AG10803 (cell line): ENCODE results near the gene DIAPH3.
"Not testable (repeated sequence)": the region's sequence is repeated elsewhere in the genome, so short reads cannot be mapped to it uniquely, and the experiment has no call there.

Source experiments
- DNase-seq: peaks from one replicate; pipeline ENCODE4 v3.0.0; 2010; ENCODE audit warnings: low read depth
- H3K4me3 ChIP-seq: 2 replicates; pipeline ENCODE4 v1.5.1; 2011; ENCODE audit warnings: mild to moderate bottlenecking, low read length, control low read depth
- TF ChIP-seq, protein P1 (sequence below): conservative IDR thresholded peaks from 2 replicates; pipeline ENCODE4 v1.5.1; 2011; ENCODE audit warnings: mild to moderate bottlenecking, low read length, control low read depth, inconsistent platforms

Gene DIAPH3

DNA sequence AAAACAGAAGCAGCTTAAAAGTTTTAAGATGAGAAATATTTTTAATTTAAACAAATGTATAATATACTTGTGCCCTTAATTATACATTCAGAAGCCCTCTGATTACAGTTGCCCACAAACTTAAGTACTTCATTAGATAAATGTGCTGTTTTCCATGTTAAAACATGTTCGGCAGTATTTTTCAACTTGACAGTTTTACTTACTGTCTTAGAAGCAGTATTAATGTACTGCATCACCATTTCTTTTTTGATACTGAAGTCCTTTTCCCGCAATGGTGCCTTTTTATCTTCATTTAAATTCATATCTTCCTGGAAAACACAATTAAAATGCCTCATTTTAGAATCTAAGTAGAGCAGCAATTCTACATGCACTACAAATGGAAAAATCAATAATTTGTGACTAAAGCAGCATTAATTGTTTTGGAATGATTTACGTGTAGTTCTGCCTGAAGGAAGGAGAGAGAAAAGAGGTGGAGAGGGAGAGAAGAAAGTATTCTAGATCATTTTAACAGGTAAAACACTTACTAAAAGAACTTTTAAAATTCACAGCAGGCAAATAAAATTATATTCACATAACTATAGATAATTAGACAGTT lies 70.2 kb downstream of the DIAPH3 start:
- TF ChIP-seq, protein P1, sequence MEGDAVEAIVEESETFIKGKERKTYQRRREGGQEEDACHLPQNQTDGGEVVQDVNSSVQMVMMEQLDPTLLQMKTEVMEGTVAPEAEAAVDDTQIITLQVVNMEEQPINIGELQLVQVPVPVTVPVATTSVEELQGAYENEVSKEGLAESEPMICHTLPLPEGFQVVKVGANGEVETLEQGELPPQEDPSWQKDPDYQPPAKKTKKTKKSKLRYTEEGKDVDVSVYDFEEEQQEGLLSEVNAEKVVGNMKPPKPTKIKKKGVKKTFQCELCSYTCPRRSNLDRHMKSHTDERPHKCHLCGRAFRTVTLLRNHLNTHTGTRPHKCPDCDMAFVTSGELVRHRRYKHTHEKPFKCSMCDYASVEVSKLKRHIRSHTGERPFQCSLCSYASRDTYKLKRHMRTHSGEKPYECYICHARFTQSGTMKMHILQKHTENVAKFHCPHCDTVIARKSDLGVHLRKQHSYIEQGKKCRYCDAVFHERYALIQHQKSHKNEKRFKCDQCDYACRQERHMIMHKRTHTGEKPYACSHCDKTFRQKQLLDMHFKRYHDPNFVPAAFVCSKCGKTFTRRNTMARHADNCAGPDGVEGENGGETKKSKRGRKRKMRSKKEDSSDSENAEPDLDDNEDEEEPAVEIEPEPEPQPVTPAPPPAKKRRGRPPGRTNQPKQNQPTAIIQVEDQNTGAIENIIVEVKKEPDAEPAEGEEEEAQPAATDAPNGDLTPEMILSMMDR = no peak
- no peak overlapping the region for H3K4me3 ChIP-seq
- DNase-seq = no peak

DNA sequence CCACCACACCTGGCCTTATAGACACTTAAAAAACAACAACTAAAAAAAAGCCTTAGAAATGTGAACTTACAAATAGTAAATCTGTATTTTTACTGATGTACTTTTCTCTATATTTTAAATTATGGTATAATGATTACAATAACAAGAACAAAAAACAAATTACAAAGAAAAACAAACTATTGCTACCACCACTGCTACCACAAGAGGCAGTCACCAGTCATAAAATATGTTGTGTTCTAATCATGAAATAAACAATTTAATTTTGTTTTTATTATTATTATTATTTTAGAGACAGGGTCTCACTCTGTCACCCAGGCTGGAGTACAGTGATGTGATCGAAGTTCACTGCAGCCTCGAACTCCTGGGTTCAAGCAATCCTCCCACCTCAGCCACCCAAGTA lies 72.2 kb downstream of the DIAPH3 start:
- TF ChIP-seq, protein P1 = no peak
- no peak overlapping the region for H3K4me3 ChIP-seq
- no peak for DNase-seq

DNA sequence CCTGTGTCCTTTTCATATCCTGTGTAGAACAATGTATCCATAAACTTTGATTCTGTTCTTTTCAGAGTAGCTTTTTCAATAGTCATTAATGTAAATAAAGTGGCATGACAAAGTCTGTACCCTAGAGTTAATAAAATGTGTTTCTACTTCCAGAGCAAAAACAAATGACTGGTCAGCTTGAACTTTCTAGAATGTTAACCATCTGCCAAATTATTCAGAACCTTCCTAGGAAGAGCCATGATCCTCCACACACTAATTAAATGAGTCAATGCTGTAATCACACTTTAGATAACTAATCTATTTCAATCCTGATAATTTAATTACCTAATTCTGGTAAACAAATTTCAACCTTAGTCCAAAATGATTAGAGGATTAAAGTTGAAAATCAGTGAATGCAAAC lies 73.2 kb downstream of the DIAPH3 start:
- no peak overlapping the region for H3K4me3 ChIP-seq
- DNase-seq = peak; percentile 60
- TF ChIP-seq, protein P1 = no peak

DNA sequence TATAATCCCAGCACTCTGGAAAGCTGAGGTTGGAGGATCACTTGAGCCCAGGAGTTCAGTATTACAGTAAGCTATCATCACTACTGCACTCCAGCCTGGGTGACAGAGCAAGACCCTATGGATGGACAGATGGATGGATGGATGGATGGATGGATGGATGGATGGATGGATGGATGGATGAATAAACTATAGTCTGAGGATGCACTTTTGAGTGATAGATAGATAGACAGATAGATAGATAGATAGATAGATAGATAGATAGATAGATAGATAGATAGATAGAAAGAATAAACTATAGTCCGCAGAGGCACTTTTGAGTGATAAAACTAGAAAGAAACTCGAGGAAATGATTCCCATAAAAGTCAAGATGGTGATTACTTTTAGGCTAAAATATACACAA lies 79.9 kb downstream of the DIAPH3 start:
- not testable (repeated sequence) for DNase-seq, H3K4me3 ChIP-seq

DNA sequence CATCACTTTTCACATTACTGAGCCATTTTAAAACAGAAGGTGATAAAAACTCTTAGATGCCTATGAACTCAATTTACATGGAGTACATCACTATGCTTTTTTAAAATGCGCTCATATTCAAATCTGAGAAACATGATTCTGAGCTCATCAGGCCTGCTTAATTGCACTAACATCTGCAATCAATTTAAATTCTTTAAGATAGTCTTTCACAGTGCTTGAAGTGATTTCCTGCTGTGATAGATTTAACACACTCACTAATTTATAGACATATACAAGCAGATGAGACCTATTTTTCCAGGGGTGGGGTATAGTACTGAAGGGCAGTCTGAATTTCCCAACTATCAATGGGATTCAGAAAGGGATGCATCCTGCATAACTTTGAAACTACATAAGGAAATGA lies 82.9 kb downstream of the DIAPH3 start:
- TF ChIP-seq, protein P1 = no peak
- peak; percentile 54 for DNase-seq
- no peak overlapping the region for H3K4me3 ChIP-seq

DNA sequence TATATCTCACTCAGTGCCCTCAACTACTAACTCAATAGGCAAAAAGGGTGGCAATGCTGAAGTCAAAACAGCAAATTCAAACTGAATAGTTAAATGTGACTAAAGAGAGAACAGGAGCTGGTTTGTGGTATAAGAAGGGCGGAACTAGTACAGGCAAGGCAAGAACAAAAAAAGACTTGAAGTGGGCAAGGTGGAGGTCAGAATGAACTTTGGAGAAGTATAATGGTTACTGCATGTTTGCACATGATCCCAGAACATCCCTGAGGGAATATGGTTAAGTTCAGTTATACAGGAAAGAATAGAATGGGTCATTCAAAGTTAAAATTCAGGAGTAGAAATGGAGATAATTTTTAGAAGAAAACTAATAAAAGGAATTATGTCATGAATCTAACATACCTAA lies 85.5 kb downstream of the DIAPH3 start:
- no peak overlapping the region for H3K4me3 ChIP-seq
- TF ChIP-seq, protein P1 = no peak
- DNase-seq = no peak

DNA sequence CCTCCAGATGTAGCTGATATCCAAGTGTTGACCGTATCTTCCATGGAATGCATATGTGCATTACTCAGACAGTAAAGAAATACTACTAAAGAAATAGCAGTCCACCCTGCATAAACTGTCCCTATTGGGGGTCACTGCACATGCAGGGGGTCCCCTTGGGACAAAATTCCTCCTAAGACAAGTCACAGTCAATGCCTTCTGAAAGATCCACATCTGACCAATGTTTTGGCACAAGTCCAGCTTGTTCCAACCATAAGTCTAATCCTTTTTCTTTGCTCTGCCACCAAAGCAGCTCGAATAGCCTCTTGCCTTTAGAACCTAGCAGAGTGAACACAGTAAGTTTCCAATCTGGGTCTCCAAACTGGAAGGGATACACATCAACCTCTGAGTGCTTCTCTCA lies 87.9 kb downstream of the DIAPH3 start:
- TF ChIP-seq, protein P1 = no peak
- DNase-seq = peak; percentile 5
- no peak overlapping the region for H3K4me3 ChIP-seq

DNA sequence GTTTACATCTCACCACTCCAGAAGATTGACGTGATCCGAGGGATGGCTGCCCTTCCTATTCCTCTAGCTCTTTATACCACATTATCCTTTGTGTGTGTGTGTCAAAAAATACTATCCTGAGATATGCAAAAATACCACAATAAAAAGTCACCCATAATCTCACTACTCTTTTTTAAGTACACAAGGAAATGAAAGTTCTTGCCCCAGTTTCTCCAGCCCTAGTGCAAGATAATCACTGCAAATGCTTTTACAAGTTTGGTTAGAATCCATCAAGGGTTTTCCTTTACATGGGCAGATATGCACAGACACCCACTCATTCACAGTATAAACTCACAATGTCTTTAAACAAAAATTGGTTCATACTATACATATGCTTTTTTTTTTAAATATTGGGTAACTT lies 89.3 kb downstream of the DIAPH3 start:
- TF ChIP-seq, protein P1 = no peak
- DNase-seq = no peak
- H3K4me3 ChIP-seq = no peak overlapping the region
